AG09309 (cell line): ENCODE data around the gene LAMB3.

ENCODE experiments used
- DNase-seq: peaks from one replicate; pipeline ENCODE4 v3.0.0-alpha.2; 2010; ENCODE audit warnings: low read depth
- H3K4me3 ChIP-seq: 2 replicates; pipeline ENCODE4 v1.5.1; 2011; ENCODE audit warnings: mild to moderate bottlenecking, low read depth, low read length, moderate library complexity; ENCODE audit not compliant: control insufficient read depth
- CTCF ChIP-seq: IDR thresholded peaks from 2 replicates; pipeline ENCODE4 v1.5.1; 2011; ENCODE audit warnings: mild to moderate bottlenecking, low read depth, low read length, inconsistent platforms; ENCODE audit not compliant: insufficient read depth, control insufficient read depth; ENCODE audit errors: missing control alignments

The LAMB3 gene

GRCh38 chr1:209607102-209607794 is 45.0 kb downstream of the LAMB3 start:
- no peak for DNase-seq
- TF ChIP-seq CTCF: no peak

DNA sequence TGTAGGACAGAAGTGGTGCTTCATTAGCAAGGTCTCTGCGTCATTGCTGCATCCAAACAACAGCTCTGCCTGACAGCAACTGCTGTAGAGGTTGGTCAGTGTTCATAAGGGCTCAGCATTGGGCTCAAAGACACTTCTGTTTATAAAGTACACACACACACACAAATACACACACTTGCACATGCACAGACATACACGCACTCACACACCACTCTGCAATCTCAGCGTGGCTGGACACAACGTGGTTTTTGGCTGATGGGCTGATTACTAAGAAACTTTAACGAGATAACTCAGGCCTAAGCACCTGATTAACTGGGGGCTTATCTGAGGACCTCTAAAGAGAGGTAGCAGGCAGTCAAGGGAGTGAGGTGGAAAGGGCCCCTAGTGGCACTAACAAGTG is 48.3 kb downstream of the LAMB3 start:
- H3K4me3 ChIP-seq: no peak overlapping the region
- no peak for DNase-seq
- no peak for TF ChIP-seq CTCF

More at GRCh38 chr1:209607102-209607794, 45.0 kb downstream of the LAMB3 start:
- H3K4me3 ChIP-seq: no peak overlapping the region

DNA sequence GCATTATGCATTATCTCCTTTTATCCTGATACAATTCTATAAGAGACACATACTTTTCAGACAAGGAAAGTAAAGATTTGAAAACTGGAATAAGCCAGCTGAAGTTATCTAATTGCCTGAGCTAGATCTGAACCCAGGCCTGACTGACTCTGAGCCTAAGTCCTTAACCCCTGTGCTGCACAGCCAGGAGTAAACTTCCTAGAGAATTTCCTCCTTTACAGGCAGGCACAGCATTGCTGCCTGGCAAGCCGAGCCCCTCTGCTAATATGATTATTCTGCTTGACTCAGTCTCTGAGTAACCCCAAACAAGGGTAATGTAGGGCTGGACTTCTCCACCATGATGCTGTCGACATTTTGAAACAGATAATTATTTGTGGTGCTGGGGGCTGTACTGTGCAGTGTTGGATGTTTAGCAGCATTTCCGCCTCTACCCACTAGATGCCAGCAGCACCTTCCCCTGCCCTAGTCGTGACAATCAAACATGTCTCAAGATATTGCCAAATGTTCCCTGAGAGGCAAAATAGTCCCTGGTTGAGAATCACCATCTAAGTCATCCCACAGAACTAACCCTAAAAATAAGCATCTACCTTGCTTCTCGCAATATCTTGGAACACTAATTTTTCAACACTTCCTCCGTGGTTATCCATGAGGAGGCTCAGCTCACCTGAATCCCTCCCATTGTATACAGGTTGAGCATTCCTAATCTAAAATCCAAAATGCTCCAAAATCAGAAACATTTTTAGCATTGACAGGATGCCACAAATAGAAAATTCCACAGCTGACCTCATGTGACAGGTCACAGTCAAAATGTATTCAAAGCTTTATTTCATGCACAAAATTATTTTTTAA is 50.2 kb downstream of the LAMB3 start:
- no peak overlapping the region for H3K4me3 ChIP-seq
- TF ChIP-seq CTCF: peak; percentile 76
- no peak for DNase-seq

DNA sequence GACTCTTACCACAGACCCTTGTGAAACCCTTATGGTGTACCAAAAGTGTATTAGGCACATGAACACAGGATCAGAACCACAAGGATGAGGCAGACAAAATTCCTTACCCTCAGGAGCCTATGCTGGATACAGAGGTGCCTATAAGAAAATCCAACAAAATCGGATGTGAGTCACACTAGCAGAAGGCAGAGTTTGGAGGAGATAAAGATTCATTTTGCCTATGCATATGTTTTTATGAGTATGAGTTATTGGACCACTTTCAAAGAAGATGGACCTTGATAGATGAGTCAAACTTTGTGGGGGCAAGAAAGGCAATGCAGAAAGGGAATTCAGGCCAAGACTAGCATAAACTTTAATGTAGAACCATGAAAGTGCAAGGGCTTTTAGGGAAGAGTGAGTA is 51.7 kb downstream of the LAMB3 start:
- H3K4me3 ChIP-seq: no peak overlapping the region
- no peak for TF ChIP-seq CTCF
- DNase-seq: no peak

GRCh38 chr1:209598227-209598626 is 54.0 kb downstream of the LAMB3 start:
- DNase-seq: no peak
- TF ChIP-seq CTCF: no peak

GRCh38 chr1:209597499-209597898 is 54.7 kb downstream of the LAMB3 start:
- no peak for DNase-seq
- H3K4me3 ChIP-seq: no peak overlapping the region
- no peak for TF ChIP-seq CTCF

More at GRCh38 chr1:209598227-209598626, 54.0 kb downstream of the LAMB3 start:
- no peak overlapping the region for H3K4me3 ChIP-seq
